Measurements from ENCODE around the gene TTC32. TPM values are rescaled to one million over a fixed set of nuclear protein-coding genes. Genes with fewer than 3 reads are reported as not detected.

TTC32 gene
- total RNA-seq, 1 experiment from 2014 or later, result 11.5 TPM

DNA sequence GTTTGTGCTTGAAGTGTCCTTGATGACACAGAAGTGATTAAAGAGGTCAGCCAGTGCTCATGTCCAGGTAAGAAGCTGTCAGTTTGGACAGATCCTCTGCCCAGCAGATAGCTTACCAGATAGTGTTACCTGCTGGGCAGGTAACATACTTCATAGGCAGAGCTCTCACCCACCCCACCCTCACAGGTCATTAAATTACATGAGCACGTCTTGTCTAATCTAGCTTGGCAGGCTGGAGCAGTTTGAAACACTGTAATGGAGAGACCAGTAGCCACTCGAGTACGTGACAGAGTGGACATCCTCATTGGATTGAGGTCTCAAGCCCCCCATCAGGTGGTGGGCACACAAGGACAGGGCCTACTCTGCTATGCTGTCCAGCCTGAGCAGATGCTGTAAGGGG, 27.1 kb downstream of the TTC32 start:
- H3K4me3 ChIP-seq (ENCODE audit: low read depth, low read length, poor library complexity, severe bottlenecking), result no peak overlapping the region
- no peak for DNase-seq (ENCODE audit: low spot score)
- POLR2A ChIA-PET (ENCODE audit: low non-redundant PET), result no interaction called here
- H3K4me1 ChIP-seq (ENCODE audit: insufficient read depth, low read length, poor library complexity, severe bottlenecking), result no peaks in the 10 kb centered on the region
- no peaks in the 10 kb centered on the region for H3K36me3 ChIP-seq (ENCODE audit: insufficient read depth, low read length, poor library complexity, severe bottlenecking)
- TF ChIP-seq EZH2 (IDR thresholded peaks at IDR 0.05; ENCODE audit: borderline replicate concordance, low read depth, low read length, poor library complexity, severe bottlenecking), result no peak
- TF ChIP-seq, protein P1, sequence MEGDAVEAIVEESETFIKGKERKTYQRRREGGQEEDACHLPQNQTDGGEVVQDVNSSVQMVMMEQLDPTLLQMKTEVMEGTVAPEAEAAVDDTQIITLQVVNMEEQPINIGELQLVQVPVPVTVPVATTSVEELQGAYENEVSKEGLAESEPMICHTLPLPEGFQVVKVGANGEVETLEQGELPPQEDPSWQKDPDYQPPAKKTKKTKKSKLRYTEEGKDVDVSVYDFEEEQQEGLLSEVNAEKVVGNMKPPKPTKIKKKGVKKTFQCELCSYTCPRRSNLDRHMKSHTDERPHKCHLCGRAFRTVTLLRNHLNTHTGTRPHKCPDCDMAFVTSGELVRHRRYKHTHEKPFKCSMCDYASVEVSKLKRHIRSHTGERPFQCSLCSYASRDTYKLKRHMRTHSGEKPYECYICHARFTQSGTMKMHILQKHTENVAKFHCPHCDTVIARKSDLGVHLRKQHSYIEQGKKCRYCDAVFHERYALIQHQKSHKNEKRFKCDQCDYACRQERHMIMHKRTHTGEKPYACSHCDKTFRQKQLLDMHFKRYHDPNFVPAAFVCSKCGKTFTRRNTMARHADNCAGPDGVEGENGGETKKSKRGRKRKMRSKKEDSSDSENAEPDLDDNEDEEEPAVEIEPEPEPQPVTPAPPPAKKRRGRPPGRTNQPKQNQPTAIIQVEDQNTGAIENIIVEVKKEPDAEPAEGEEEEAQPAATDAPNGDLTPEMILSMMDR (conservative IDR thresholded peaks at IDR 0.05; ENCODE audit: low read depth, low read length), result no peak
- no peaks in the 10 kb centered on the region for H3K27me3 ChIP-seq (replicated peaks; ENCODE audit: insufficient read depth, low read depth, low read length, poor library complexity)
- intact Hi-C loops (cut with micrococcal nuclease; ENCODE audit: unreplicated experiment), result no loop called here
- BruUV-seq (replicated peaks), result no TSS peak
- no peaks in the 10 kb centered on the region for H3K9me3 ChIP-seq (ENCODE audit: low read depth, low read length, poor library complexity, severe bottlenecking)
- H3K27ac ChIP-seq (ENCODE audit: low read depth, low read length, poor library complexity, severe bottlenecking), result no peak overlapping the region
- CTCF ChIA-PET, result no interaction called here

DNA sequence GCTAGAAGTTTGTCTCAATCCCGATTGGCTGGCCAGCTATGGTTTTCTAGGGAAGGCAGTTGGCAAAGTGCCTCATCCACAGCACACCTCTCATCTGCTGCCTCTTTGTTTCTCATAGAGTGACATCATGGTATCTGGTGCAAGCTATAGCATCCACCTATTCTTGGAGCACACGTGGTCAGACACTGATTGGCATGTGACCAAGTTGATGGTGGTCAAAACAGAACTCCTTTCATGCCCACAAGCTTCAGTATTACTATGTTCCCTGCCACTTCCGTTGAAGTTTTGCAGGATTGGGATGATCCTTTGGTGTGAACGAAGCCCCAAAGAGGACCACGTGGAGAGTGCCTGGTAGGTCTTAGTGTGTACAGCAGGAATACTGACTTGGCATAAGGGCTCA, 28.8 kb downstream of the TTC32 start:
- Histone ChIP-seq H3K4me1 (ENCODE audit: insufficient read depth, low read length, poor library complexity, severe bottlenecking) (no peaks in the 10 kb centered on the region), H3K9me3 (ENCODE audit: low read depth, low read length, poor library complexity, severe bottlenecking) (no peaks in the 10 kb centered on the region), H3K36me3 (ENCODE audit: insufficient read depth, low read length, poor library complexity, severe bottlenecking) (no peaks in the 10 kb centered on the region), H3K27ac (ENCODE audit: low read depth, low read length, poor library complexity, severe bottlenecking) (no peak overlapping the region), H3K27me3 (replicated peaks; ENCODE audit: insufficient read depth, low read depth, low read length, poor library complexity) (peaks cover 5% of the 10 kb centered on the region), H3K4me3 (ENCODE audit: low read depth, low read length, poor library complexity, severe bottlenecking) (no peak overlapping the region)
- intact Hi-C loops (cut with micrococcal nuclease; ENCODE audit: unreplicated experiment), result no loop called here
- BruUV-seq (replicated peaks), result no TSS peak
- no peak for DNase-seq (ENCODE audit: low spot score)
- no peak for TF ChIP-seq EZH2 (IDR thresholded peaks at IDR 0.05; ENCODE audit: borderline replicate concordance, low read depth, low read length, poor library complexity, severe bottlenecking)
- TF ChIP-seq, protein P1 (conservative IDR thresholded peaks at IDR 0.05; ENCODE audit: low read depth, low read length), result no peak
- CTCF ChIA-PET, result no interaction called here
- POLR2A ChIA-PET (ENCODE audit: low non-redundant PET), result no interaction called here

DNA sequence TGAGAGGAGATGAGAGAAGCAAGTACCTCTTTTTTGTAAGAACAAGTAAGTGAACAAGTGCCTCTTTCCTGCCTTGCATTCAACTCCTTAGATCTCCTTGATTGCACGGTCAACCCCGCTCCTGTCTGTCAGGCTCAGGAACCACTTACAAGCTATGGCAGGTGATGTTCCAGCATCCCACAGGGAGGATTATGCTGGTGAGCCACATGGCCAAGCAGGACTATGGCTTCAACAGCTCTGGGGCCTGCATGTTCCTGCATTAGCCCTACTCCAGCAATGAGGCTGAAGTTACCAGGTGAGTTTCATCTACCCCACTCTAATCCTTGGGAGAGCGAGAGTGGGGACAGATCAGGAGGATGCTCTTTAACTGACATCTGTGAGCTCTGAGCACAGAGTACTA, 29.5 kb downstream of the TTC32 start:
- BruUV-seq (replicated peaks), result no TSS peak
- H3K4me1 ChIP-seq (ENCODE audit: insufficient read depth, low read length, poor library complexity, severe bottlenecking), result no peaks in the 10 kb centered on the region
- H3K27ac ChIP-seq (ENCODE audit: low read depth, low read length, poor library complexity, severe bottlenecking), result no peak overlapping the region
- no peaks in the 10 kb centered on the region for H3K36me3 ChIP-seq (ENCODE audit: insufficient read depth, low read length, poor library complexity, severe bottlenecking)
- no peak for TF ChIP-seq EZH2 (IDR thresholded peaks at IDR 0.05; ENCODE audit: borderline replicate concordance, low read depth, low read length, poor library complexity, severe bottlenecking)
- TF ChIP-seq, protein P1 (conservative IDR thresholded peaks at IDR 0.05; ENCODE audit: low read depth, low read length), result no peak
- peaks cover 6% of the 10 kb centered on the region for H3K27me3 ChIP-seq (replicated peaks; ENCODE audit: insufficient read depth, low read depth, low read length, poor library complexity)
- intact Hi-C loops (cut with micrococcal nuclease; ENCODE audit: unreplicated experiment), result no loop called here
- H3K4me3 ChIP-seq (ENCODE audit: low read depth, low read length, poor library complexity, severe bottlenecking), result no peak overlapping the region
- CTCF ChIA-PET, result no interaction called here
- POLR2A ChIA-PET (ENCODE audit: low non-redundant PET), result no interaction called here
- no peak for DNase-seq (ENCODE audit: low spot score)
- no peaks in the 10 kb centered on the region for H3K9me3 ChIP-seq (ENCODE audit: low read depth, low read length, poor library complexity, severe bottlenecking)
